Measurements from ENCODE around the gene TRRAP.

GRCh38 chr7:98869027-98869596 is 9.2 kb upstream of the TRRAP start:
- TF ChIP-seq CTCF (IDR thresholded peaks at IDR 0.05) (no peak), POLR2A (IDR thresholded peaks at IDR 0.05) (no peak), POLR2AphosphoS5 (IDR thresholded peaks at IDR 0.05; ENCODE audit: insufficient read depth in 1 of 2, low read depth in 1 of 2) (no peak)

Data from vagina (tissue), 2 donors.